H9 (cell line): ENCODE data around the gene AKR1C8. TPM values are rescaled to one million over a fixed set of nuclear protein-coding genes. Genes with fewer than 3 reads are reported as not detected.
"Not testable (repeated sequence)": the region's sequence is repeated elsewhere in the genome, so short reads cannot be mapped to it uniquely, and the experiment has no call there.

Experiments used
- DNase-seq: peaks from one replicate; pipeline ENCODE4 v3.0.0-alpha.2; 2017
- H2AFZ ChIP-seq: one replicate; pipeline ENCODE4 v1.6.1; 2013; ENCODE audit warnings: mild to moderate bottlenecking, low read length, control low read depth, moderate library complexity
- H2AK5ac ChIP-seq: 2 replicates; pipeline ENCODE4 v1.6.1; 2013; ENCODE audit warnings: low read length, control low read depth, mixed read lengths; ENCODE audit not compliant: insufficient read length
- H2BK120ac ChIP-seq: one replicate; pipeline ENCODE4 v1.6.1; 2013; ENCODE audit warnings: low read depth, mild to moderate bottlenecking, low read length, control low read depth, inconsistent platforms; ENCODE audit not compliant: poor library complexity, severe bottlenecking
- H2BK12ac ChIP-seq: 2 replicates; pipeline ENCODE4 v1.6.1; 2013; ENCODE audit warnings: low read length, control low read depth, mixed read lengths, low read depth; ENCODE audit not compliant: insufficient read length
- H2BK15ac ChIP-seq: 2 replicates; pipeline ENCODE4 v1.6.1; 2013; ENCODE audit warnings: low read depth, low read length, control low read depth
- H2BK20ac ChIP-seq: one replicate; pipeline ENCODE4 v1.6.1; 2013; ENCODE audit warnings: low read depth, mild to moderate bottlenecking, low read length, control low read depth, inconsistent platforms; ENCODE audit not compliant: poor library complexity, severe bottlenecking
- H2BK5ac ChIP-seq: 2 replicates; pipeline ENCODE4 v1.6.1; 2013; ENCODE audit warnings: low read length, control low read depth, mixed read lengths; ENCODE audit not compliant: insufficient read length
- H3K14ac ChIP-seq: 2 replicates; pipeline ENCODE4 v1.6.1; 2013; ENCODE audit warnings: low read length, control low read depth; ENCODE audit not compliant: insufficient read depth
- H3K18ac ChIP-seq: 2 replicates; pipeline ENCODE4 v1.6.1; 2013; ENCODE audit warnings: low read depth, mild to moderate bottlenecking, mixed read lengths, low read length, control low read depth; ENCODE audit not compliant: insufficient read length
- H3K23ac ChIP-seq: 2 replicates; pipeline ENCODE4 v1.6.1; 2013; ENCODE audit warnings: low read length, control low read depth, mixed read lengths, low read depth; ENCODE audit not compliant: insufficient read length
- H3K23me2 ChIP-seq: 2 replicates; pipeline ENCODE4 v1.6.1; 2013; ENCODE audit warnings: low read depth, mild to moderate bottlenecking, mixed read lengths, low read length, control low read depth; ENCODE audit not compliant: insufficient read length, poor library complexity, severe bottlenecking
- H3K27ac ChIP-seq: 2 replicates; pipeline ENCODE4 v1.5.1; 2013; ENCODE audit warnings: low read length, control low read depth, mixed read lengths, low read depth; ENCODE audit not compliant: insufficient read length
- H3K27me3 ChIP-seq: 2 replicates; pipeline ENCODE4 v1.6.1; 2013; ENCODE audit warnings: low read length, control low read depth, inconsistent platforms; ENCODE audit not compliant: insufficient read depth
- H3K4ac ChIP-seq: 2 replicates; pipeline ENCODE4 v1.6.1; 2013; ENCODE audit warnings: low read depth, mild to moderate bottlenecking, control low read depth, inconsistent platforms, low read length, moderate library complexity
- H3K4me1 ChIP-seq: 2 replicates; pipeline ENCODE4 v1.6.1; 2013; ENCODE audit warnings: low read length, control low read depth, inconsistent platforms; ENCODE audit not compliant: insufficient read depth
- H3K4me2 ChIP-seq: 2 replicates; pipeline ENCODE4 v1.6.1; 2013; ENCODE audit warnings: low read length, control low read depth, mixed read lengths; ENCODE audit not compliant: insufficient read length, insufficient read depth
- H3K56ac ChIP-seq: 2 replicates; pipeline ENCODE4 v1.6.1; 2013; ENCODE audit warnings: low read depth, mild to moderate bottlenecking, mixed read lengths, low read length, control low read depth; ENCODE audit not compliant: insufficient read length
- H3K79me1 ChIP-seq: 2 replicates; pipeline ENCODE4 v1.6.1; 2013; ENCODE audit warnings: low read depth, mild to moderate bottlenecking, moderate library complexity, low read length, control low read depth, inconsistent platforms; ENCODE audit not compliant: insufficient read depth, poor library complexity, severe bottlenecking
- H3K79me2 ChIP-seq: 2 replicates; pipeline ENCODE4 v1.6.1; 2013; ENCODE audit warnings: low read length, control low read depth, inconsistent platforms; ENCODE audit not compliant: insufficient read depth
- H3K9ac ChIP-seq: 2 replicates; pipeline ENCODE4 v1.6.1; 2013; ENCODE audit warnings: low read length, control low read depth, mixed read lengths; ENCODE audit not compliant: insufficient read length; ENCODE audit errors: extremely low read depth
- H3K9me3 ChIP-seq: one replicate; pipeline ENCODE4 v1.6.1; 2013; ENCODE audit warnings: low read depth, low read length, inconsistent platforms; ENCODE audit not compliant: control insufficient read depth
- H3T11ph ChIP-seq: one replicate; pipeline ENCODE4 v1.6.1; 2013; ENCODE audit warnings: mild to moderate bottlenecking, low read length, control low read depth, inconsistent platforms
- H4K20me1 ChIP-seq: one replicate; pipeline ENCODE4 v1.6.1; 2013; ENCODE audit not compliant: control insufficient read depth, insufficient read length, insufficient read depth
- H4K5ac ChIP-seq: 2 replicates; pipeline ENCODE4 v1.6.1; 2013; ENCODE audit warnings: low read depth, mild to moderate bottlenecking, mixed read lengths, low read length, control low read depth; ENCODE audit not compliant: insufficient read length
- H4K8ac ChIP-seq: replicated peaks from 2 replicates; pipeline ENCODE4 v1.6.1; 2013; ENCODE audit warnings: low read length, control low read depth, mixed read lengths, low read depth; ENCODE audit not compliant: insufficient read length
- H4K91ac ChIP-seq: 2 replicates; pipeline ENCODE4 v1.6.1; 2013; ENCODE audit warnings: low read depth, mild to moderate bottlenecking, moderate library complexity, mixed read lengths, low read length, control low read depth; ENCODE audit not compliant: insufficient read length
- H3K27ac Mint-ChIP-seq, 3 experiments: 2 replicates in 2 of 3; 3 replicates in 1 of 3; pipeline ENCODE4 v1.8.0; 2020 to 2021; ENCODE audit warnings: mixed read lengths in 3 of 3, mild to moderate bottlenecking in 1 of 3, moderate library complexity in 1 of 3
- H3K27me3 Mint-ChIP-seq: 2 replicates; pipeline ENCODE4 v1.8.0; 2021; ENCODE audit warnings: low read depth, mild to moderate bottlenecking, moderate library complexity, mixed read lengths
- H3K36me3 Mint-ChIP-seq, 3 experiments: 2 replicates in 2 of 3; 3 replicates in 1 of 3; pipeline ENCODE4 v1.8.0; 2020 to 2021; ENCODE audit warnings: low read depth in 3 of 3, mixed read lengths in 3 of 3; ENCODE audit not compliant: insufficient read depth in 1 of 3
- H3K4me1 Mint-ChIP-seq, 2 experiments: 2 replicates each; pipeline ENCODE4 v1.8.0; 2020; ENCODE audit warnings: mixed read lengths in 2 of 2
- H3K4me3 Mint-ChIP-seq, 2 experiments: 2 replicates in 1 of 2; 3 replicates in 1 of 2; pipeline ENCODE4 v1.8.0; 2020 to 2021; ENCODE audit warnings: mild to moderate bottlenecking in 2 of 2, mixed read lengths in 2 of 2, moderate library complexity in 1 of 2
- H3K9me3 Mint-ChIP-seq, 2 experiments: 2 replicates in 1 of 2; 3 replicates in 1 of 2; pipeline ENCODE4 v1.8.0; 2020; ENCODE audit warnings: mild to moderate bottlenecking in 2 of 2, mixed read lengths in 2 of 2, moderate library complexity in 1 of 2
- CTCF ChIP-seq: fragments of 200-600 bp; sonication (generic); conservative IDR thresholded peaks from 3 replicates; pipeline ENCODE4 v1.8.0; 2021; ENCODE audit warnings: antibody characterized with exemption, mild to moderate bottlenecking
- WGBS: extraction: QIAGEN DNeasy Blood & Tissue Kit; methylation state at CpG from one replicate; pipeline ENCODE4 v1.1.7; 2013; ENCODE audit warnings: missing lambda C conversion rate, low lambda C conversion rate, mixed read lengths; ENCODE audit not compliant: insufficient read length; ENCODE audit errors: extremely low coverage; 5-methylcytosine and 5-hydroxymethylcytosine counted together
- total RNA-seq: library from RNA; stranded (reverse); gene quantifications from 2 replicates; pipeline ENCODE4 v1.2.1, GENCODE V29; 2021

Gene AKR1C8
- total RNA-seq, 1 experiment from 2014 or later, result not detected

GRCh38 chr10:5229019-5229418 lies 44.1 kb upstream of the AKR1C8 start:
- Histone ChIP-seq H3K4me1 (no peaks in the 10 kb centered on the region), H3K9me3 (no peaks in the 10 kb centered on the region), H4K20me1 (no peaks in the 10 kb centered on the region), H4K5ac (no peak overlapping the region), H3K79me2 (no peaks in the 10 kb centered on the region), H2BK120ac (no peak overlapping the region), H2BK20ac (no peak overlapping the region), H3K9ac (no peak overlapping the region), H3T11ph (no peak overlapping the region), H3K4me2 (no peak overlapping the region), H3K4ac (no peak overlapping the region), H3K23me2 (no peaks in the 10 kb centered on the region), H3K56ac (no peak overlapping the region), H3K27ac (no peak overlapping the region), H4K8ac (no peak overlapping the region), H3K79me1 (no peaks in the 10 kb centered on the region), H3K18ac (no peak overlapping the region), H2BK5ac (no peak overlapping the region), H2AK5ac (no peak overlapping the region), H2AFZ (no peak overlapping the region), H3K27me3 (no peaks in the 10 kb centered on the region), H2BK15ac (no peak overlapping the region), H3K14ac (no peak overlapping the region), H2BK12ac (no peak overlapping the region), H3K23ac (no peak overlapping the region), H4K91ac (no peak overlapping the region)
- H3K27ac Mint-ChIP-seq, result no peak overlapping the region
- TF ChIP-seq CTCF, result no peak
- no CpG with 5 or more reads among the region's 8 CpGs for WGBS
- DNase-seq, result no peak
- H3K4me3 Mint-ChIP-seq, result no peak overlapping the region
- H3K36me3 Mint-ChIP-seq, result no peaks in the 10 kb centered on the region; a peak in 4 of 7 replicates
- H3K27me3 Mint-ChIP-seq, result no peaks in the 10 kb centered on the region; the same call in none of the 2 replicates
- no peaks in the 10 kb centered on the region for H3K4me1 Mint-ChIP-seq
- peaks cover 33 to 62% of the 10 kb centered on the region in 2 experiments for H3K9me3 Mint-ChIP-seq

GRCh38 chr10:5222942-5223341 lies 38.0 kb upstream of the AKR1C8 start:
- H3K23me2 ChIP-seq, DNase-seq, H3K56ac ChIP-seq, H2BK12ac ChIP-seq, H2AFZ ChIP-seq, H2BK15ac ChIP-seq, H3K4me2 ChIP-seq, H4K5ac ChIP-seq, H4K91ac ChIP-seq, H3K4me1 ChIP-seq, H3K36me3 Mint-ChIP-seq, H4K20me1 ChIP-seq, H3K4ac ChIP-seq, H3K79me2 ChIP-seq, H2BK120ac ChIP-seq, H2BK20ac ChIP-seq, H3K18ac ChIP-seq, H3K27me3 ChIP-seq, H3T11ph ChIP-seq, H3K4me3 Mint-ChIP-seq, H3K23ac ChIP-seq, H3K4me1 Mint-ChIP-seq, H3K79me1 ChIP-seq, H2AK5ac ChIP-seq, H3K14ac ChIP-seq, H4K8ac ChIP-seq, H3K27me3 Mint-ChIP-seq, H3K27ac Mint-ChIP-seq, H3K9ac ChIP-seq, H2BK5ac ChIP-seq, H3K9me3 ChIP-seq, H3K27ac ChIP-seq: not testable (repeated sequence)
- WGBS, result no CpG with 5 or more reads among the region's 7 CpGs
- peaks cover 43 to 57% of the 10 kb centered on the region in 2 experiments for H3K9me3 Mint-ChIP-seq
